ENCODE measurements around the gene TRPC6.

GRCh38 chr11:101555366-101555765, 28.4 kb downstream of the TRPC6 start:
- TF ChIP-seq CTCF (IDR thresholded peaks at IDR 0.05) (no peak), POLR2A (IDR thresholded peaks at IDR 0.05; ENCODE audit: low read depth) (no peak), POLR2AphosphoS5 (IDR thresholded peaks at IDR 0.05) (no peak), EP300 (IDR thresholded peaks at IDR 0.05) (no peak)

All from esophagus muscularis mucosa (tissue), 4 donors.